ENCODE data around the gene PLCXD1.

DNA sequence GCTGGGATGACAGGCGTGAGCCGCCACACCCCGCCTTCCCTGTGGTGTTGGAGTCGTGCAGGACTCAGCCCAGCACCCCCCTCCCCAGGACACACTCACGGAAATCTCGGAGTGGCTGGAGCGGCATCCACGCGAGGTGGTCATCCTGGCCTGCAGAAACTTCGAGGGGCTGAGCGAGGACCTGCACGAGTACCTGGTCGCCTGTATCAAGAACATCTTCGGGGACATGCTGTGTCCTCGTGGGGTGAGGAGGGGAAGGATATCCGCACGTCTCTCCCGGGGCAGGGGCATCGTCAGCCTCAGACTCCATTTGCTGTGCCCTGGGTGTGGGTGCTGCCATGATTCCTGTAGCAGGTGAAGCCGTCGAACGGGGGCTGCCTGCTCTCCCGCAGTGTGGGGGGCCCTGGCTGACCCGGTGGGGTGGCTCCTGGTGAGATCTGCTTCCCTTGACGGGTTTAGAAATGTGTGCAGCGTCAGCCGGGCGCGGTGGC, 10.3 kb downstream of the PLCXD1 start:
- TF ChIP-seq EGR1 (IDR thresholded peaks at IDR 0.05): no peak
- TF ChIP-seq EP300 (IDR thresholded peaks at IDR 0.05; ENCODE audit: borderline replicate concordance): no peak
- no peak for TF ChIP-seq YY1 (IDR thresholded peaks at IDR 0.05; ENCODE audit: low read depth)
- TF ChIP-seq MAX (IDR thresholded peaks at IDR 0.05): no peak
- TF ChIP-seq REST (IDR thresholded peaks at IDR 0.05; ENCODE audit: low read depth): no peak
